ENCODE data around the gene OR10A3.

DNA sequence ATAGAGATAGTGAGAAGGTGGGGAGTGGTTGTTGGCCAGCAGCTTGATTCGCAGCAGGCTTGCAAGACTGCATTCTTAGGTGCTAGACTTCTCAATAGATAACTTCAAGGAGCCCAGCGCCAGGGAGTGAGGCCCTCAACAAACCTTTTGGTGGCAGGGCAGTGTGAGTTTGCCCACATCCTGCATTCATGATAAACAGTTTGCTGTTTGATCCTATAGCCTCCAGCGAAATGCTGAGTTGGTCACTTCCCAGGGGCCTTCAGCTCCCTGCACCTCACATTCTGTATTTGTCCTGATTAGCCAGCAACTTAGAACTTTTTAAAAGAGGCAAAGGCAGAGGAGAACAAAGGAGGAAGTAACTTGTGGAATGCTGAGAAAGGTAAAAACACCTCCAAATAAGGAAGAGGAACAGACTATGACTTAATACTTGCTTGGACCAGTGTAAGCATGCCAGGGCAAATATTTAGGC is 35.5 kb downstream of the OR10A3 start:
- TF ChIP-seq, protein P1, sequence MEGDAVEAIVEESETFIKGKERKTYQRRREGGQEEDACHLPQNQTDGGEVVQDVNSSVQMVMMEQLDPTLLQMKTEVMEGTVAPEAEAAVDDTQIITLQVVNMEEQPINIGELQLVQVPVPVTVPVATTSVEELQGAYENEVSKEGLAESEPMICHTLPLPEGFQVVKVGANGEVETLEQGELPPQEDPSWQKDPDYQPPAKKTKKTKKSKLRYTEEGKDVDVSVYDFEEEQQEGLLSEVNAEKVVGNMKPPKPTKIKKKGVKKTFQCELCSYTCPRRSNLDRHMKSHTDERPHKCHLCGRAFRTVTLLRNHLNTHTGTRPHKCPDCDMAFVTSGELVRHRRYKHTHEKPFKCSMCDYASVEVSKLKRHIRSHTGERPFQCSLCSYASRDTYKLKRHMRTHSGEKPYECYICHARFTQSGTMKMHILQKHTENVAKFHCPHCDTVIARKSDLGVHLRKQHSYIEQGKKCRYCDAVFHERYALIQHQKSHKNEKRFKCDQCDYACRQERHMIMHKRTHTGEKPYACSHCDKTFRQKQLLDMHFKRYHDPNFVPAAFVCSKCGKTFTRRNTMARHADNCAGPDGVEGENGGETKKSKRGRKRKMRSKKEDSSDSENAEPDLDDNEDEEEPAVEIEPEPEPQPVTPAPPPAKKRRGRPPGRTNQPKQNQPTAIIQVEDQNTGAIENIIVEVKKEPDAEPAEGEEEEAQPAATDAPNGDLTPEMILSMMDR (IDR thresholded peaks at IDR 0.05), result no peak
- TF ChIP-seq POLR2A (IDR thresholded peaks at IDR 0.05), result no peak

Data from right lobe of liver (tissue), 4 donors.